OCI-LY1 (cell line): Measurements from ENCODE around the gene EEF1AKMT4.

ENCODE experiments used
- H2AFZ ChIP-seq: fragments of 200-600 bp; sonication (generic), shearing (Covaris generic); 2 replicates; pipeline ENCODE4 v1.6.0; 2014; ENCODE audit warnings: antibody characterized with exemption, mild to moderate bottlenecking, low read length
- H3F3A ChIP-seq: fragments of 200-600 bp; sonication (generic), shearing (Covaris generic); 2 replicates; pipeline ENCODE4 v1.6.0; 2014; ENCODE audit warnings: mild to moderate bottlenecking, antibody characterized with exemption, low read length, moderate library complexity; ENCODE audit not compliant: insufficient read depth
- H3K27ac ChIP-seq: fragments of 200-600 bp; sonication (generic); 2 replicates; pipeline ENCODE4 v1.5.1; 2014; ENCODE audit warnings: low read length, mixed run types, mild to moderate bottlenecking, low read depth; ENCODE audit not compliant: poor library complexity, severe bottlenecking
- H3K27me3 ChIP-seq: fragments of 200-600 bp; sonication (generic); 2 replicates; pipeline ENCODE4 v1.6.0; 2014; ENCODE audit warnings: antibody characterized with exemption, mild to moderate bottlenecking, low read length, moderate library complexity; ENCODE audit not compliant: insufficient read depth
- H3K36me3 ChIP-seq: fragments of 200-600 bp; sonication (generic); 2 replicates; pipeline ENCODE4 v1.6.1; 2014; ENCODE audit warnings: mild to moderate bottlenecking, antibody characterized with exemption, low read length, moderate library complexity, mixed read lengths; ENCODE audit not compliant: insufficient read depth
- H3K4me1 ChIP-seq: fragments of 200-600 bp; sonication (generic); 2 replicates; pipeline ENCODE4 v1.5.1; 2014; ENCODE audit warnings: mild to moderate bottlenecking, low read length, moderate library complexity; ENCODE audit not compliant: insufficient read depth, severe bottlenecking
- H3K4me2 ChIP-seq: fragments of 200-600 bp; sonication (generic), shearing (Covaris generic); 2 replicates; pipeline ENCODE4 v1.6.1; 2014; ENCODE audit warnings: low read length
- H3K4me3 ChIP-seq: fragments of 200-600 bp; sonication (generic); 2 replicates; pipeline ENCODE4 v1.5.1; 2014; ENCODE audit warnings: low read length, low read depth, mild to moderate bottlenecking, mixed read lengths; ENCODE audit not compliant: poor library complexity, severe bottlenecking
- H3K79me2 ChIP-seq: fragments of 200-600 bp; shearing (Covaris generic); 2 replicates; pipeline ENCODE4 v1.6.1; 2016; ENCODE audit warnings: mixed run types, low read length, mixed read lengths; ENCODE audit not compliant: insufficient read depth
- H3K9ac ChIP-seq: fragments of 200-600 bp; sonication (generic), shearing (Covaris generic); 2 replicates; pipeline ENCODE4 v1.6.1; 2014; ENCODE audit warnings: mild to moderate bottlenecking, low read length, mixed read lengths
- H3K9me2 ChIP-seq: fragments of 200-600 bp; sonication (generic), shearing (Covaris generic); 2 replicates; pipeline ENCODE4 v1.6.1; 2014; ENCODE audit warnings: low read depth, mild to moderate bottlenecking, low read length, mixed read lengths
- H3K9me3 ChIP-seq: fragments of 200-600 bp; shearing (Covaris generic); 2 replicates; pipeline ENCODE4 v1.6.1; 2014; ENCODE audit warnings: low read length, mixed read lengths
- H4K20me1 ChIP-seq: fragments of 200-600 bp; sonication (generic), shearing (Covaris generic); 2 replicates; pipeline ENCODE4 v1.6.0; 2016; ENCODE audit warnings: mild to moderate bottlenecking, low read length; ENCODE audit not compliant: insufficient read depth
- CTCF ChIP-seq: fragments of 200-600 bp; sonication (generic), shearing (Covaris generic); IDR thresholded peaks from 2 replicates; pipeline ENCODE4 v1.5.1; 2017; ENCODE audit warnings: mild to moderate bottlenecking, antibody characterized with exemption, low read length, moderate library complexity, mixed read lengths
- EZH2 ChIP-seq: fragments of 200-600 bp; sonication (generic), shearing (Covaris generic); IDR thresholded peaks from 2 replicates; pipeline ENCODE4 v1.8.0; 2017; ENCODE audit warnings: borderline replicate concordance, mixed run types, mild to moderate bottlenecking, antibody characterized with exemption, low read length, moderate library complexity, mixed read lengths

The EEF1AKMT4 gene

GRCh38 chr3:184289426-184289938 is 40.0 kb downstream of the EEF1AKMT4 start:
- Histone ChIP-seq H3K4me1 (no peaks in the 10 kb centered on the region), H3K27me3 (peaks cover 7% of the 10 kb centered on the region; the same call in 1 of the 2 replicates), H3K27ac (no peak overlapping the region), H4K20me1 (no peaks in the 10 kb centered on the region), H3F3A (no peaks in the 10 kb centered on the region), H3K79me2 (no peaks in the 10 kb centered on the region), H3K9ac (no peak overlapping the region), H3K9me2 (no peaks in the 10 kb centered on the region), H3K4me2 (no peak overlapping the region), H3K36me3 (no peaks in the 10 kb centered on the region), H3K9me3 (no peaks in the 10 kb centered on the region), H2AFZ (no peak overlapping the region), H3K4me3 (no peak overlapping the region)
- no peak for TF ChIP-seq EZH2
- TF ChIP-seq CTCF: peak; percentile 98

- Histone ChIP-seq H3K9me3 (no peaks in the 10 kb centered on the region), H3K36me3 (no peaks in the 10 kb centered on the region), H3F3A (no peaks in the 10 kb centered on the region), H3K27ac (no peak overlapping the region), H3K27me3 (peaks cover 3% of the 10 kb centered on the region; the same call in 1 of the 2 replicates), H4K20me1 (no peaks in the 10 kb centered on the region), H3K79me2 (no peaks in the 10 kb centered on the region), H3K4me1 (no peaks in the 10 kb centered on the region), H3K4me3 (no peak overlapping the region), H3K4me2 (no peak overlapping the region), H2AFZ (no peak overlapping the region), H3K9ac (no peak overlapping the region), H3K9me2 (no peaks in the 10 kb centered on the region)
- TF ChIP-seq CTCF (no peak; the same call in 1 of the 2 replicates), EZH2 (no peak)
These were observed 40.9 kb downstream of the EEF1AKMT4 start for GRCh38 chr3:184290331-184290730.

GRCh38 chr3:184291044-184291737 is 41.7 kb downstream of the EEF1AKMT4 start:
- Histone ChIP-seq H3K4me2 (no peak overlapping the region), H3K9me3 (no peaks in the 10 kb centered on the region), H3K4me3 (no peak overlapping the region), H3K9ac (no peak overlapping the region), H3K27me3 (no peaks in the 10 kb centered on the region), H3K9me2 (no peaks in the 10 kb centered on the region), H3K4me1 (no peaks in the 10 kb centered on the region), H3K27ac (no peak overlapping the region), H3K79me2 (no peaks in the 10 kb centered on the region), H3F3A (no peaks in the 10 kb centered on the region), H2AFZ (no peak overlapping the region), H4K20me1 (no peaks in the 10 kb centered on the region), H3K36me3 (no peaks in the 10 kb centered on the region)
- TF ChIP-seq EZH2 (no peak), CTCF (no peak)
